ENCODE results near the gene IKBKE. TPM values are rescaled to one million over a fixed set of nuclear protein-coding genes. Genes with fewer than 3 reads are reported as not detected.

IKBKE gene
- total and polyA plus RNA-seq, 10 of the 15 experiments (the other 5 are each of a cell fraction or from before 2014, with no cell fraction given), result 12.8 to 35.1 (median 23.1) TPM

DNA sequence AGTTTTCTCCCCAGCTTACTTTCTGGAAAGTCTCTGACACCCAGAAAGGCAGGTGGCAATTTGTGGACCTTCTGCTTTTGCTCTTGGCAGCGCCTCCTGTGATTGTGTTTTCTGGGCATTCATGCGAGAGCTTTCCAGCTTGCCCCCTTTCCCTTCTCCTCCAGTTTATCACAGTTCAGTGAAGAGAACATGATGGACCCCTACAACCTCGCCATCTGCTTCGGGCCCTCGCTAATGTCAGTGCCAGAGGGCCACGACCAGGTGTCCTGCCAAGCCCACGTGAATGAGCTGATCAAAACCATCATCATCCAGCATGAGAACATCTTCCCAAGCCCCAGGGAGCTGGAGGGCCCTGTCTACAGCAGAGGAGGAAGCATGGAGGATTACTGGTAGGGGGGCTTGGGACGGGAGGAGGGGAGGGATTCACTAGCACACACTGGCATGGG is 24.3 kb upstream of the IKBKE start (continued):
- TF ChIP-seq, protein P1, sequence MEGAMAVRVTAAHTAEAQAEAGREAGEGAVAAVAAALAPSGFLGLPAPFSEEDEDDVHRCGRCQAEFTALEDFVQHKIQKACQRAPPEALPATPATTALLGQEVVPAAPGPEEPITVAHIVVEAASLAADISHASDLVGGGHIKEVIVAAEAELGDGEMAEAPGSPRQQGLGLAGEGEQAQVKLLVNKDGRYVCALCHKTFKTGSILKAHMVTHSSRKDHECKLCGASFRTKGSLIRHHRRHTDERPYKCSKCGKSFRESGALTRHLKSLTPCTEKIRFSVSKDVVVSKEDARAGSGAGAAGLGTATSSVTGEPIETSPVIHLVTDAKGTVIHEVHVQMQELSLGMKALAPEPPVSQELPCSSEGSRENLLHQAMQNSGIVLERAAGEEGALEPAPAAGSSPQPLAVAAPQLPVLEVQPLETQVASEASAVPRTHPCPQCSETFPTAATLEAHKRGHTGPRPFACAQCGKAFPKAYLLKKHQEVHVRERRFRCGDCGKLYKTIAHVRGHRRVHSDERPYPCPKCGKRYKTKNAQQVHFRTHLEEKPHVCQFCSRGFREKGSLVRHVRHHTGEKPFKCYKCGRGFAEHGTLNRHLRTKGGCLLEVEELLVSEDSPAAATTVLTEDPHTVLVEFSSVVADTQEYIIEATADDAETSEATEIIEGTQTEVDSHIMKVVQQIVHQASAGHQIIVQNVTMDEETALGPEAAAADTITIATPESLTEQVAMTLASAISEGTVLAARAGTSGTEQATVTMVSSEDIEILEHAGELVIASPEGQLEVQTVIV (IDR thresholded peaks at IDR 0.05; ENCODE audit: borderline replicate concordance, partially characterized antibody), result no peak
- TF ChIP-seq PAX8 (IDR thresholded peaks at IDR 0.05) (no peak), TCF7 (IDR thresholded peaks at IDR 0.05; ENCODE audit: borderline replicate concordance) (no peak)

DNA sequence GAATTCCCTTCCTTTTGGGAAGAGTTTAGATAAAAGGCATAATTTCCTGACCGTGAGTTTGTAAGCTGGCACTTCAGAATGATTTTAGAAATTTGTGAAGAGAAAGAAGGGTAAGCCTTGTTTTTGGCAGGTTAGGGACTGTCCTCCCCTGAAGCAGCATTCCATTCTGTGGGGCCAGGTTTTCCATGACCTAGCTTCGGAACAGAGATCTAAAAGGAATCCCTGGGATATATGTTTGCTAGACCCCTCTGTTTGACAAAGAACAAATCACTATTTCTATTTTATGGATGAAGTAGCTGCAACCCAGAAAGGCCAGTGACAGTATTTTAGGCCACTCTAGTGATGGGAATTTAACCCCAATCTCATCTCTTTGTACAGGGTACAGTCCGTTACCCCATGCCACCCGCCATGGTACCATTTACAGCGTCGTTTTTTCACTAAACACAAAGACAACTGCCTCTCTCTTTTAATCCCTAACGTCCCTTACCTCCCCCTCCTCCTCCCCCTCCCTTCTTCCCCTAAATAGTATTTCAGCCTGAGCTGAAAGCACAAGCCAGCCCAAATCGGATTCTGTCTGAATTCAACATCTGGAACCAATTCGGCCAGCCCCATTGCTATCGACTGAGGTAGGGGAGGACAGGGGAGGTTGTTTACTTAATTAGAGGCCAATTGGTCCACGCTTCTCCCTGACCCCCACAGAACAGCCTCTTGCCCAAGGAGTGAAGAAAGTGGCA is 23.4 kb upstream of the IKBKE start:
- ChIA-PET POLR2A (interaction anchor here (0.6 kb wide), 2 partner anchors 24 to 434 kb away, joined by 5 to 10 read pairs; partner anchors contain the start of gene IKBKE), SMC1A (ENCODE audit: uncharacterized antibody, unreplicated experiment) (interaction anchor here (1.0 to 1.6 kb wide), 2 partner anchors 17 to 94 kb away, joined by 3 to 4 read pairs; no protein-coding TSS in a partner anchor), CTCF (interaction anchor here (1.3 kb wide), 1 partner anchor 15 kb away, joined by 3 read pairs; no protein-coding TSS in a partner anchor), RAD21 (ENCODE audit: unreplicated experiment) (interaction anchor here (0.6 to 0.8 kb wide), 2 partner anchors 10 to 37 kb away, joined by 3 to 4 read pairs; no protein-coding TSS in a partner anchor)
- Histone ChIP-seq H3K9ac (ENCODE audit: control insufficient read depth, insufficient read depth, low read length) (no peak overlapping the region), H2AFZ (ENCODE audit: control insufficient read depth, low read depth, low read length) (no peak overlapping the region), H3K4me3 (no peak overlapping the region), H3K79me2 (ENCODE audit: control insufficient read depth, insufficient read depth, low read length) (no peaks in the 10 kb centered on the region), H3K4me1 (ENCODE audit: control insufficient read depth, insufficient read depth, low read length) (no peaks in the 10 kb centered on the region), H4K20me1 (ENCODE audit: control insufficient read depth, insufficient read depth) (no peaks in the 10 kb centered on the region), H3K9me3 (replicated peaks; ENCODE audit: control insufficient read depth, insufficient read depth, low read length) (no peaks in the 10 kb centered on the region), H3K27me3 (replicated peaks in 1 of 2; ENCODE audit: control insufficient read depth in 2 of 2, insufficient read depth in 2 of 2, low read length in 1 of 2) (no peaks in the 10 kb centered on the region), H3K36me3 (ENCODE audit: control insufficient read depth in 2 of 2, insufficient read depth in 2 of 2, low read length in 1 of 2) (peaks cover 0 to 2% of the 10 kb centered on the region in 2 experiments; a peak in 1 of 4 replicates), H3K4me2 (ENCODE audit: control insufficient read depth, insufficient read depth) (no peak overlapping the region), H3K27ac (ENCODE audit: control insufficient read depth, insufficient read depth) (no peak overlapping the region)
- FAIRE-seq (no peak), ATAC-seq (no peak), DNase-seq (ENCODE audit: low read depth, low spot score) (no peak)
- in situ Hi-C loops (cut with MboI) (no loop called here), intact Hi-C loops (cut with micrococcal nuclease; ENCODE audit: unreplicated experiment) (no loop called here)
- BruUV-seq (replicated peaks), result no TSS peak
- 69% methylated on average over 11 of the region's 11 CpGs for WGBS (ENCODE audit: insufficient coverage, insufficient replicate concordance, low lambda C conversion rate, missing lambda C conversion rate)
- TF ChIP-seq, protein P2, sequence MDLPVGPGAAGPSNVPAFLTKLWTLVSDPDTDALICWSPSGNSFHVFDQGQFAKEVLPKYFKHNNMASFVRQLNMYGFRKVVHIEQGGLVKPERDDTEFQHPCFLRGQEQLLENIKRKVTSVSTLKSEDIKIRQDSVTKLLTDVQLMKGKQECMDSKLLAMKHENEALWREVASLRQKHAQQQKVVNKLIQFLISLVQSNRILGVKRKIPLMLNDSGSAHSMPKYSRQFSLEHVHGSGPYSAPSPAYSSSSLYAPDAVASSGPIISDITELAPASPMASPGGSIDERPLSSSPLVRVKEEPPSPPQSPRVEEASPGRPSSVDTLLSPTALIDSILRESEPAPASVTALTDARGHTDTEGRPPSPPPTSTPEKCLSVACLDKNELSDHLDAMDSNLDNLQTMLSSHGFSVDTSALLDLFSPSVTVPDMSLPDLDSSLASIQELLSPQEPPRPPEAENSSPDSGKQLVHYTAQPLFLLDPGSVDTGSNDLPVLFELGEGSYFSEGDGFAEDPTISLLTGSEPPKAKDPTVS (IDR thresholded peaks at IDR 0.05; ENCODE audit: low read depth, low read length), result no peak
- TF ChIP-seq, protein P3, sequence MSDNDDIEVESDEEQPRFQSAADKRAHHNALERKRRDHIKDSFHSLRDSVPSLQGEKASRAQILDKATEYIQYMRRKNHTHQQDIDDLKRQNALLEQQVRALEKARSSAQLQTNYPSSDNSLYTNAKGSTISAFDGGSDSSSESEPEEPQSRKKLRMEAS (IDR thresholded peaks at IDR 0.05; ENCODE audit: low read depth, low read length), result no peak
- no peak for TF ChIP-seq CREM (IDR thresholded peaks at IDR 0.05; ENCODE audit: low read depth)
- TF ChIP-seq ZNF274 (IDR thresholded peaks at IDR 0.05; ENCODE audit: insufficient read depth, insufficient read length), result no peak
- TF ChIP-seq ZNF207 (IDR thresholded peaks at IDR 0.05; ENCODE audit: borderline replicate concordance), result no peak
- TF ChIP-seq, protein P4, sequence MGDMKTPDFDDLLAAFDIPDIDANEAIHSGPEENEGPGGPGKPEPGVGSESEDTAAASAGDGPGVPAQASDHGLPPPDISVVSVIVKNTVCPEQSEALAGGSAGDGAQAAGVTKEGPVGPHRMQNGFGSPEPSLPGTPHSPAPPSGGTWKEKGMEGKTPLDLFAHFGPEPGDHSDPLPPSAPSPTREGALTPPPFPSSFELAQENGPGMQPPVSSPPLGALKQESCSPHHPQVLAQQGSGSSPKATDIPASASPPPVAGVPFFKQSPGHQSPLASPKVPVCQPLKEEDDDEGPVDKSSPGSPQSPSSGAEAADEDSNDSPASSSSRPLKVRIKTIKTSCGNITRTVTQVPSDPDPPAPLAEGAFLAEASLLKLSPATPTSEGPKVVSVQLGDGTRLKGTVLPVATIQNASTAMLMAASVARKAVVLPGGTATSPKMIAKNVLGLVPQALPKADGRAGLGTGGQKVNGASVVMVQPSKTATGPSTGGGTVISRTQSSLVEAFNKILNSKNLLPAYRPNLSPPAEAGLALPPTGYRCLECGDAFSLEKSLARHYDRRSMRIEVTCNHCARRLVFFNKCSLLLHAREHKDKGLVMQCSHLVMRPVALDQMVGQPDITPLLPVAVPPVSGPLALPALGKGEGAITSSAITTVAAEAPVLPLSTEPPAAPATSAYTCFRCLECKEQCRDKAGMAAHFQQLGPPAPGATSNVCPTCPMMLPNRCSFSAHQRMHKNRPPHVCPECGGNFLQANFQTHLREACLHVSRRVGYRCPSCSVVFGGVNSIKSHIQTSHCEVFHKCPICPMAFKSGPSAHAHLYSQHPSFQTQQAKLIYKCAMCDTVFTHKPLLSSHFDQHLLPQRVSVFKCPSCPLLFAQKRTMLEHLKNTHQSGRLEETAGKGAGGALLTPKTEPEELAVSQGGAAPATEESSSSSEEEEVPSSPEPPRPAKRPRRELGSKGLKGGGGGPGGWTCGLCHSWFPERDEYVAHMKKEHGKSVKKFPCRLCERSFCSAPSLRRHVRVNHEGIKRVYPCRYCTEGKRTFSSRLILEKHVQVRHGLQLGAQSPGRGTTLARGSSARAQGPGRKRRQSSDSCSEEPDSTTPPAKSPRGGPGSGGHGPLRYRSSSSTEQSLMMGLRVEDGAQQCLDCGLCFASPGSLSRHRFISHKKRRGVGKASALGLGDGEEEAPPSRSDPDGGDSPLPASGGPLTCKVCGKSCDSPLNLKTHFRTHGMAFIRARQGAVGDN (IDR thresholded peaks at IDR 0.05), result no peak
- TF ChIP-seq SUZ12 (IDR thresholded peaks at IDR 0.05; ENCODE audit: unreplicated experiment), result no peak
- no peak for TF ChIP-seq POLR2AphosphoS5 (IDR thresholded peaks at IDR 0.05; ENCODE audit: low read length)

Data from GM12878 (cell line).